H9 (cell line): ENCODE measurements around the gene GABRB1. TPM values are rescaled to one million over a fixed set of nuclear protein-coding genes. Genes with fewer than 3 reads are reported as not detected.
"Not testable (repeated sequence)": the region's sequence is repeated elsewhere in the genome, so short reads cannot be mapped to it uniquely, and the experiment has no call there.

ENCODE experiments used
- DNase-seq: peaks from one replicate; pipeline ENCODE4 v3.0.0-alpha.2; 2017
- H2AFZ ChIP-seq: one replicate; pipeline ENCODE4 v1.6.1; 2013; ENCODE audit warnings: mild to moderate bottlenecking, low read length, control low read depth, moderate library complexity
- H2AK5ac ChIP-seq: 2 replicates; pipeline ENCODE4 v1.6.1; 2013; ENCODE audit warnings: low read length, control low read depth, mixed read lengths; ENCODE audit not compliant: insufficient read length
- H2BK120ac ChIP-seq: one replicate; pipeline ENCODE4 v1.6.1; 2013; ENCODE audit warnings: low read depth, mild to moderate bottlenecking, low read length, control low read depth, inconsistent platforms; ENCODE audit not compliant: poor library complexity, severe bottlenecking
- H2BK12ac ChIP-seq: 2 replicates; pipeline ENCODE4 v1.6.1; 2013; ENCODE audit warnings: low read length, control low read depth, mixed read lengths, low read depth; ENCODE audit not compliant: insufficient read length
- H2BK15ac ChIP-seq: 2 replicates; pipeline ENCODE4 v1.6.1; 2013; ENCODE audit warnings: low read depth, low read length, control low read depth
- H2BK20ac ChIP-seq: one replicate; pipeline ENCODE4 v1.6.1; 2013; ENCODE audit warnings: low read depth, mild to moderate bottlenecking, low read length, control low read depth, inconsistent platforms; ENCODE audit not compliant: poor library complexity, severe bottlenecking
- H2BK5ac ChIP-seq: 2 replicates; pipeline ENCODE4 v1.6.1; 2013; ENCODE audit warnings: low read length, control low read depth, mixed read lengths; ENCODE audit not compliant: insufficient read length
- H3K14ac ChIP-seq: 2 replicates; pipeline ENCODE4 v1.6.1; 2013; ENCODE audit warnings: low read length, control low read depth; ENCODE audit not compliant: insufficient read depth
- H3K18ac ChIP-seq: 2 replicates; pipeline ENCODE4 v1.6.1; 2013; ENCODE audit warnings: low read depth, mild to moderate bottlenecking, mixed read lengths, low read length, control low read depth; ENCODE audit not compliant: insufficient read length
- H3K23ac ChIP-seq: 2 replicates; pipeline ENCODE4 v1.6.1; 2013; ENCODE audit warnings: low read length, control low read depth, mixed read lengths, low read depth; ENCODE audit not compliant: insufficient read length
- H3K23me2 ChIP-seq: 2 replicates; pipeline ENCODE4 v1.6.1; 2013; ENCODE audit warnings: low read depth, mild to moderate bottlenecking, mixed read lengths, low read length, control low read depth; ENCODE audit not compliant: insufficient read length, poor library complexity, severe bottlenecking
- H3K27ac ChIP-seq: 2 replicates; pipeline ENCODE4 v1.5.1; 2013; ENCODE audit warnings: low read length, control low read depth, mixed read lengths, low read depth; ENCODE audit not compliant: insufficient read length
- H3K27me3 ChIP-seq: 2 replicates; pipeline ENCODE4 v1.6.1; 2013; ENCODE audit warnings: low read length, control low read depth, inconsistent platforms; ENCODE audit not compliant: insufficient read depth
- H3K4ac ChIP-seq: 2 replicates; pipeline ENCODE4 v1.6.1; 2013; ENCODE audit warnings: low read depth, mild to moderate bottlenecking, control low read depth, inconsistent platforms, low read length, moderate library complexity
- H3K4me1 ChIP-seq: 2 replicates; pipeline ENCODE4 v1.6.1; 2013; ENCODE audit warnings: low read length, control low read depth, inconsistent platforms; ENCODE audit not compliant: insufficient read depth
- H3K4me2 ChIP-seq: 2 replicates; pipeline ENCODE4 v1.6.1; 2013; ENCODE audit warnings: low read length, control low read depth, mixed read lengths; ENCODE audit not compliant: insufficient read length, insufficient read depth
- H3K56ac ChIP-seq: 2 replicates; pipeline ENCODE4 v1.6.1; 2013; ENCODE audit warnings: low read depth, mild to moderate bottlenecking, mixed read lengths, low read length, control low read depth; ENCODE audit not compliant: insufficient read length
- H3K79me1 ChIP-seq: 2 replicates; pipeline ENCODE4 v1.6.1; 2013; ENCODE audit warnings: low read depth, mild to moderate bottlenecking, moderate library complexity, low read length, control low read depth, inconsistent platforms; ENCODE audit not compliant: insufficient read depth, poor library complexity, severe bottlenecking
- H3K79me2 ChIP-seq: 2 replicates; pipeline ENCODE4 v1.6.1; 2013; ENCODE audit warnings: low read length, control low read depth, inconsistent platforms; ENCODE audit not compliant: insufficient read depth
- H3K9ac ChIP-seq: 2 replicates; pipeline ENCODE4 v1.6.1; 2013; ENCODE audit warnings: low read length, control low read depth, mixed read lengths; ENCODE audit not compliant: insufficient read length; ENCODE audit errors: extremely low read depth
- H3K9me3 ChIP-seq: one replicate; pipeline ENCODE4 v1.6.1; 2013; ENCODE audit warnings: low read depth, low read length, inconsistent platforms; ENCODE audit not compliant: control insufficient read depth
- H3T11ph ChIP-seq: one replicate; pipeline ENCODE4 v1.6.1; 2013; ENCODE audit warnings: mild to moderate bottlenecking, low read length, control low read depth, inconsistent platforms
- H4K20me1 ChIP-seq: one replicate; pipeline ENCODE4 v1.6.1; 2013; ENCODE audit not compliant: control insufficient read depth, insufficient read length, insufficient read depth
- H4K5ac ChIP-seq: 2 replicates; pipeline ENCODE4 v1.6.1; 2013; ENCODE audit warnings: low read depth, mild to moderate bottlenecking, mixed read lengths, low read length, control low read depth; ENCODE audit not compliant: insufficient read length
- H4K8ac ChIP-seq: replicated peaks from 2 replicates; pipeline ENCODE4 v1.6.1; 2013; ENCODE audit warnings: low read length, control low read depth, mixed read lengths, low read depth; ENCODE audit not compliant: insufficient read length
- H4K91ac ChIP-seq: 2 replicates; pipeline ENCODE4 v1.6.1; 2013; ENCODE audit warnings: low read depth, mild to moderate bottlenecking, moderate library complexity, mixed read lengths, low read length, control low read depth; ENCODE audit not compliant: insufficient read length
- H3K27ac Mint-ChIP-seq, 3 experiments: 2 replicates in 2 of 3; 3 replicates in 1 of 3; pipeline ENCODE4 v1.8.0; 2020 to 2021; ENCODE audit warnings: mixed read lengths in 3 of 3, mild to moderate bottlenecking in 1 of 3, moderate library complexity in 1 of 3
- H3K27me3 Mint-ChIP-seq: 2 replicates; pipeline ENCODE4 v1.8.0; 2021; ENCODE audit warnings: low read depth, mild to moderate bottlenecking, moderate library complexity, mixed read lengths
- H3K36me3 Mint-ChIP-seq, 3 experiments: 2 replicates in 2 of 3; 3 replicates in 1 of 3; pipeline ENCODE4 v1.8.0; 2020 to 2021; ENCODE audit warnings: low read depth in 3 of 3, mixed read lengths in 3 of 3; ENCODE audit not compliant: insufficient read depth in 1 of 3
- H3K4me1 Mint-ChIP-seq, 2 experiments: 2 replicates each; pipeline ENCODE4 v1.8.0; 2020; ENCODE audit warnings: mixed read lengths in 2 of 2
- H3K4me3 Mint-ChIP-seq, 2 experiments: 2 replicates in 1 of 2; 3 replicates in 1 of 2; pipeline ENCODE4 v1.8.0; 2020 to 2021; ENCODE audit warnings: mild to moderate bottlenecking in 2 of 2, mixed read lengths in 2 of 2, moderate library complexity in 1 of 2
- H3K9me3 Mint-ChIP-seq, 2 experiments: 2 replicates in 1 of 2; 3 replicates in 1 of 2; pipeline ENCODE4 v1.8.0; 2020; ENCODE audit warnings: mild to moderate bottlenecking in 2 of 2, mixed read lengths in 2 of 2, moderate library complexity in 1 of 2
- CTCF ChIP-seq: fragments of 200-600 bp; sonication (generic); conservative IDR thresholded peaks from 3 replicates; pipeline ENCODE4 v1.8.0; 2021; ENCODE audit warnings: antibody characterized with exemption, mild to moderate bottlenecking
- WGBS: extraction: QIAGEN DNeasy Blood & Tissue Kit; methylation state at CpG from one replicate; pipeline ENCODE4 v1.1.7; 2013; ENCODE audit warnings: missing lambda C conversion rate, low lambda C conversion rate, mixed read lengths; ENCODE audit not compliant: insufficient read length; ENCODE audit errors: extremely low coverage; 5-methylcytosine and 5-hydroxymethylcytosine counted together
- total RNA-seq: library from RNA; stranded (reverse); gene quantifications from 2 replicates; pipeline ENCODE4 v1.2.1, GENCODE V29; 2021

GABRB1 gene
- total RNA-seq, 1 experiment from 2014 or later = 0.39 TPM

DNA sequence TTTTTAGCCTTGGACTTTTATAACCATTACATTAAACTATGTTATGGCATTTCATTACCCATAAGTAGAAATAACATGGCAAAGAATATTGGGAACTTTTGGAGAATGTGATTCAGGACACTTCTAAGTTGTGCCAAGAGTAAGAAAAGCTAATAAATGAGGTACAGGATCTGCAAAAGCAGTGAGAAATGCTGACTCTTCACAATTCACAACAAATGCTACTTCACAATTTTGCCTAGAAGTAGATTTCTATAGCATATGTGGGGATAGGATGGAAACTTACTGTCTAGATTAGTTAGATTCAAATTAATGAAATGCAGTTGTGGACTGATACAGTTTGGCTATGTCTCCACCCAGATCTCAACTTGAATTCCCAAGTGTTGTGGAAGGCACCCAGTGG lies 258.4 kb downstream of the GABRB1 start:
- DNase-seq = no peak
- Histone ChIP-seq H3K9me3 (no peaks in the 10 kb centered on the region), H2BK120ac (no peak overlapping the region), H3K23ac (no peak overlapping the region), H3K18ac (no peak overlapping the region), H3K4ac (no peak overlapping the region), H3K27ac (no peak overlapping the region), H3K14ac (no peak overlapping the region), H2BK15ac (no peak overlapping the region), H2BK12ac (no peak overlapping the region), H2AFZ (no peak overlapping the region), H4K91ac (no peak overlapping the region), H3K23me2 (no peaks in the 10 kb centered on the region), H4K20me1 (no peaks in the 10 kb centered on the region), H4K8ac (no peak overlapping the region), H3K56ac (no peak overlapping the region), H2AK5ac (no peak overlapping the region), H4K5ac (no peak overlapping the region), H2BK20ac (no peak overlapping the region), H3K4me2 (no peak overlapping the region), H3K79me2 (no peaks in the 10 kb centered on the region), H3K4me1 (no peaks in the 10 kb centered on the region; the same call in 1 of the 2 replicates), H3K27me3 (no peaks in the 10 kb centered on the region), H3T11ph (no peak overlapping the region), H2BK5ac (no peak overlapping the region), H3K79me1 (no peaks in the 10 kb centered on the region), H3K9ac (no peak overlapping the region)
- Mint-ChIP-seq H3K9me3 (peaks cover 29 to 32% of the 10 kb centered on the region in 2 experiments), H3K4me1 (peaks cover 7 to 14% of the 10 kb centered on the region in 2 experiments), H3K27me3 (no peaks in the 10 kb centered on the region; the same call in 1 of the 2 replicates), H3K4me3 (no peak overlapping the region), H3K27ac (no peak overlapping the region), H3K36me3 (peaks cover 19 to 33% (median 27%) of the 10 kb centered on the region in 3 experiments)
- no peak for TF ChIP-seq CTCF

- not testable (repeated sequence) for H3K79me2 ChIP-seq, H3K4me3 Mint-ChIP-seq, H3K27ac ChIP-seq, H2BK120ac ChIP-seq, H2AFZ ChIP-seq, H3K4ac ChIP-seq, H2AK5ac ChIP-seq, H4K20me1 ChIP-seq, H3K27me3 Mint-ChIP-seq, H3K9me3 ChIP-seq, H2BK12ac ChIP-seq, H3K4me1 ChIP-seq, H4K8ac ChIP-seq, H3K14ac ChIP-seq, H3K27me3 ChIP-seq, H3K9ac ChIP-seq, H3K79me1 ChIP-seq, H2BK15ac ChIP-seq, H4K91ac ChIP-seq, H2BK20ac ChIP-seq, H3T11ph ChIP-seq, H3K23me2 ChIP-seq, H3K56ac ChIP-seq, H3K4me2 ChIP-seq, DNase-seq, H3K18ac ChIP-seq, H4K5ac ChIP-seq, H3K23ac ChIP-seq, H2BK5ac ChIP-seq
- H3K36me3 Mint-ChIP-seq = peaks cover 21 to 42% (median 30%) of the 10 kb centered on the region in 3 experiments
- peak overlapping the region in 2 of 3 experiments; percentile 24 to 48; a peak in 3 of 7 replicates for H3K27ac Mint-ChIP-seq
- H3K9me3 Mint-ChIP-seq = peaks cover 38 to 40% of the 10 kb centered on the region in 2 experiments
- no CpG with 5 or more reads among the region's 4 CpGs for WGBS
- peaks cover 7 to 14% of the 10 kb centered on the region in 2 experiments for H3K4me1 Mint-ChIP-seq
Measured at GRCh38 chr4:47290873-47291272, 259.5 kb downstream of the GABRB1 start.
